Kidney epithelial cell (primary cell): ENCODE results near the gene UNC79. TPM values are rescaled to one million over a fixed set of nuclear protein-coding genes. Genes with fewer than 3 reads are reported as not detected.

Experiments used
- DNase-seq: peaks from one replicate; pipeline ENCODE4 v3.0.0-alpha.2; 2010; ENCODE audit warnings: low read depth
- H3K27me3 ChIP-seq: 2 replicates; pipeline ENCODE4 v1.6.0; 2011; ENCODE audit warnings: low read length; ENCODE audit not compliant: control insufficient read depth, insufficient read depth
- H3K36me3 ChIP-seq: 2 replicates; pipeline ENCODE4 v1.5.1; 2011; ENCODE audit warnings: low read length; ENCODE audit not compliant: control insufficient read depth, insufficient read depth
- H3K4me3 ChIP-seq: 2 replicates; pipeline ENCODE4 v1.5.1; 2011; ENCODE audit warnings: low read depth, mild to moderate bottlenecking, control low read depth, low read length
- CTCF ChIP-seq: IDR thresholded peaks from 2 replicates; pipeline ENCODE4 v1.5.1; 2011; ENCODE audit warnings: mild to moderate bottlenecking, moderate library complexity, low read length, control low read depth, inconsistent platforms; ENCODE audit not compliant: insufficient read depth, poor library complexity, severe bottlenecking
- total RNA-seq: library from RNA; depleted of rRNA; stranded (reverse); fragments of >200 nt; gene quantifications from 2 replicates; pipeline ENCODE4 v1.2.3, GENCODE V29; 2015

Gene UNC79
- total RNA-seq, 1 donor from 2014 or later, result 0.13 TPM

- no peaks in the 10 kb centered on the region for H3K27me3 ChIP-seq
- no peak for TF ChIP-seq CTCF
- no peak for DNase-seq
- no peak overlapping the region for H3K4me3 ChIP-seq
- no peaks in the 10 kb centered on the region for H3K36me3 ChIP-seq
Observed at GRCh38 chr14:93454224-93454623, 23.5 kb downstream of the UNC79 start.

- TF ChIP-seq CTCF, result no peak
- DNase-seq, result no peak
- Histone ChIP-seq H3K27me3 (no peaks in the 10 kb centered on the region), H3K36me3 (no peaks in the 10 kb centered on the region), H3K4me3 (no peak overlapping the region)
Observed at GRCh38 chr14:93456356-93456755, 25.6 kb downstream of the UNC79 start.

GRCh38 chr14:93458234-93458633, 27.5 kb downstream of the UNC79 start:
- no peak for DNase-seq
- H3K27me3 ChIP-seq, result no peaks in the 10 kb centered on the region
- TF ChIP-seq CTCF, result no peak
- no peak overlapping the region for H3K4me3 ChIP-seq
- H3K36me3 ChIP-seq, result no peaks in the 10 kb centered on the region

GRCh38 chr14:93462479-93462878, 31.7 kb downstream of the UNC79 start:
- TF ChIP-seq CTCF, result no peak
- Histone ChIP-seq H3K36me3 (no peaks in the 10 kb centered on the region), H3K4me3 (no peak overlapping the region), H3K27me3 (no peaks in the 10 kb centered on the region)
- no peak for DNase-seq

- DNase-seq, result no peak
- TF ChIP-seq CTCF, result no peak
- no peaks in the 10 kb centered on the region for H3K27me3 ChIP-seq
- H3K36me3 ChIP-seq, result no peaks in the 10 kb centered on the region
- H3K4me3 ChIP-seq, result no peak overlapping the region
Observed at GRCh38 chr14:93464271-93464670, 33.5 kb downstream of the UNC79 start.

GRCh38 chr14:93475471-93475870, 44.7 kb downstream of the UNC79 start:
- no peaks in the 10 kb centered on the region for H3K36me3 ChIP-seq
- no peaks in the 10 kb centered on the region for H3K27me3 ChIP-seq
- no peak for DNase-seq
- no peak for TF ChIP-seq CTCF
- no peak overlapping the region for H3K4me3 ChIP-seq
